Activated CD8-positive, alpha-beta memory T cell treated with anti-CD3 and anti-CD28 coated beads, Interleukin-2, amount 10 ng/mL, durations not matched to agents 7 days and 5 days (primary cell): ENCODE data around the gene PRKAR2A. TPM values are rescaled to one million over a fixed set of nuclear protein-coding genes. Genes with fewer than 3 reads are reported as not detected.

ENCODE experiments used
- ATAC-seq: fragments of 150-1000 bp; cut with Tn5 transposase; one replicate; pipeline ENCODE4 v1.10.0; 2021; ENCODE audit warnings: moderate library complexity
- CTCF ChIA-PET: fragments of 350-600 bp; sonication (Branson Sonifier 250); formaldehyde crosslinking; loops from one replicate; lab custom pipeline; 2021; ENCODE audit warnings: antibody characterized with exemption; lab: Charles Lee
- DNase-seq: peaks from one replicate; pipeline ENCODE4 v3.0.0-alpha.2; 2020
- H3K27ac Mint-ChIP-seq: one replicate; pipeline ENCODE4 v1.8.0; 2021; ENCODE audit warnings: mild to moderate bottlenecking, mixed read lengths
- H3K27me3 Mint-ChIP-seq: one replicate; pipeline ENCODE4 v1.8.0; 2021; ENCODE audit warnings: mixed read lengths
- H3K36me3 Mint-ChIP-seq: one replicate; pipeline ENCODE4 v1.8.0; 2021; ENCODE audit warnings: mild to moderate bottlenecking, mixed read lengths
- H3K4me1 Mint-ChIP-seq: one replicate; pipeline ENCODE4 v1.8.0; 2021; ENCODE audit warnings: mixed read lengths
- H3K4me3 Mint-ChIP-seq: one replicate; pipeline ENCODE4 v1.8.0; 2021; ENCODE audit warnings: mild to moderate bottlenecking, moderate library complexity, mixed read lengths
- H3K9me3 Mint-ChIP-seq: one replicate; pipeline ENCODE4 v1.8.0; 2022; ENCODE audit warnings: low read depth, mixed read lengths
- total RNA-seq, 2 experiments: library from RNA; stranded (reverse); gene quantifications; one replicate each; pipeline ENCODE4 v1.2.3, GENCODE V29; 2021

The PRKAR2A gene
- 10 to 100 TPM; 27.9 to 33.0 TPM for total RNA-seq

DNA sequence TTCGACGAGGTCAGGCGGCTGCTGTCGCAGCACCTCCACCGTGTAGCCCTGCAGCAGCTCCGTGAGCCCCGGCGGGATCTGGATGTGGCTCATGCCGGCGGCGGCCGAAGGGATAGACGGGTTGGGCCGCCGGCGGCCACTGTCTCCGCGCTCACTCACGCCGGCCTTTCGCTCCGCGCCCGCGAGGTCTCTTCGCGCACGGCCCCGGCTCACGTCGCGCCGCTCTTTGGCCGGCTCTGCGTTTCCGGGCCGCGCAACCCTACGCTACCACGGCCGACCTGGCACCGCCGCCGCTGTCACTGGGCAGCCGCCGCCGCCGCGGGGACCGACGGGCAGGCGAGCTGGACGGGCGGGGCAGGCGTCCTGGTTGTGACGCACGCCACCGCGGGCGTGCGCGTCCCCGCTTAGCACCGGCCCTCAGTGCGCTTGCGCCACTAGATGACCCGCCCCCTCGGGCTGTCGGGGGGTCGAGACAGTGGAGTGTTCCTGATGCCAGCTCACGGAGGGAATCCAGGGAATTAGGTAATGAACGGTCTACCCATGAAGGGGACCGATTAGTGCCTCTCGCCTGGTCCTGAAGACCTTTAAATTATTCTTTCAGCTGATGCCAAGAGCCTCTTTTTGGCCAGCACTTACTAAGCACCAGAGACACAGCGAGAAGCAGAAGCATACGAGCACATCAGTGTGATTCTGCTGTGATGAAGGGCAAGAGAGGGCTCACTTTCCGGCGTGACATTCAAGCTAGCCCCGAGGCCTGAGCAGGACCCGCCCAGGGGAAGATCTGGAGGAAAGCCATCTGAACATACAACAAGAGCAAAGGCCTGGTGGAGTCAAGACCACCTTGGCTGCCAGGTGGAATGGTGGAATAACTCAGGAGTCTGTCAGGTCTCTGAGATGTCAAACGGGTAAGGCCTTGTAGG lies at the start of gene PRKAR2A:
Gene PRKAR2A, minus strand, starts transcription at position 371 of the 920 bp plus-strand sequence. Its CDS starts 278 bp downstream, at position 93.
- no peaks in the 10 kb centered on the region for H3K9me3 Mint-ChIP-seq
- ATAC-seq (peak; percentile 87), DNase-seq (peak; percentile 86)
- H3K4me3 Mint-ChIP-seq: peak within 1 kb of the TSS; percentile 80
- peaks cover 27% of the 10 kb centered on the region for H3K4me1 Mint-ChIP-seq
- peaks cover 13% of the 10 kb centered on the region for H3K36me3 Mint-ChIP-seq
- CTCF ChIA-PET: interaction anchor here (0.9 to 2.6 kb wide), 9 partner anchors 12 to 112 kb away, joined by 3 to 12 read pairs (median 4); partner anchors contain the start of gene SLC25A20
- peak within 1 kb of the TSS; percentile 77 for H3K27ac Mint-ChIP-seq
- H3K27me3 Mint-ChIP-seq: no peaks in the 10 kb centered on the region

GRCh38 chr3:48896936-48897335 lies 49.3 kb upstream of the PRKAR2A start:
- Mint-ChIP-seq H3K27ac (no peak overlapping the region), H3K4me3 (peak overlapping the region; percentile 86), H3K36me3 (peaks cover 5% of the 10 kb centered on the region), H3K4me1 (peaks cover 39% of the 10 kb centered on the region), H3K27me3 (no peaks in the 10 kb centered on the region), H3K9me3 (no peaks in the 10 kb centered on the region)
- DNase-seq (no peak), ATAC-seq (no peak)
- CTCF ChIA-PET: interaction anchor here (1.0 to 3.3 kb wide), 5 partner anchors 12 to 157 kb away, joined by 4 to 31 read pairs (median 7); partner anchors contain the start of genes ARIH2 and WDR6

GRCh38 chr3:48894516-48894915 lies 46.8 kb upstream of the PRKAR2A start:
- Mint-ChIP-seq H3K27me3 (no peaks in the 10 kb centered on the region), H3K4me1 (peaks cover 32% of the 10 kb centered on the region), H3K36me3 (peaks cover 10% of the 10 kb centered on the region), H3K4me3 (no peak overlapping the region), H3K27ac (no peak overlapping the region), H3K9me3 (no peaks in the 10 kb centered on the region)
- CTCF ChIA-PET: no interaction called here
- DNase-seq (no peak), ATAC-seq (no peak)

DNA sequence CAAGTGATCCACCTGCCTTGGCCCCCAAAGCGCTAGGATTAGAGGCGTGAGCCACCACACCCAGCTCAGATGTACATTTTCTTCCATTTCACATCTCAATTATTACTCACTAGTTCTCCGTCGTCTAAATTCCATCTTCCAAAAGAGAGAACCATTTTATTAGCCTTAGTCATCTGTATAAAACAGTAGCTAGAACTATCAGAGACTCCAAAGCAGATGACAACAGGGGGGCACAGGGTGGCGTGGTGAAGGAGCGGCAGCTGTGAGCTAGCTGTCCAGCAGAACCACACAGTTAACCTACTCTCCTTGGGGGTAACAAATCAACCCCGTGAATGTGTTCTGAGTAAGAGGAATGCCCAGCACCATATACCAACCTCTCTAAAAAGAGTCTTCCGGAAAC lies 43.9 kb upstream of the PRKAR2A start:
- no peak overlapping the region for H3K27ac Mint-ChIP-seq
- DNase-seq (no peak), ATAC-seq (no peak)
- H3K4me3 Mint-ChIP-seq: no peak overlapping the region
- peaks cover 11% of the 10 kb centered on the region for H3K4me1 Mint-ChIP-seq
- H3K36me3 Mint-ChIP-seq: peaks cover 11% of the 10 kb centered on the region
- no peaks in the 10 kb centered on the region for H3K27me3 Mint-ChIP-seq
- no peaks in the 10 kb centered on the region for H3K9me3 Mint-ChIP-seq
- CTCF ChIA-PET: interaction anchor here (0.6 kb wide), 1 partner anchor 47 kb away, joined by 3 read pairs; no protein-coding TSS in a partner anchor

DNA sequence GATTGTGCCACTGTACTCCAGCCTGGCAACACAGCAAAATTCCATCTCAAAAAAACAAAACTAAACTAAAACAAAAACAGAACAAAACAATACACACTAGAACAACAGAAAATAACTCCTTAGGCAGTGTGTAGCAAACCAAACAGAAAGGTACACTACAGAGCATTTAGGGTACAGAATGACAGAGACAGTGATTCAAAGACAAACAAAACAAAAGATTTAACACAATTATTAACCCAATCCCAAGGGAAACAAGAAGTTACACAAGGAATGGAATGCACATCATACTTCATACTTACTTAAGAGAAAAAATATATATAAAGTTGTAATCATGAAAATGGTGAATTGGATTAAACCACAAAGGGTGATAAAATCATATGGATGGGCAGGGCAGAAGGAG lies 38.1 kb upstream of the PRKAR2A start:
- H3K4me1 Mint-ChIP-seq: no peaks in the 10 kb centered on the region
- no peaks in the 10 kb centered on the region for H3K9me3 Mint-ChIP-seq
- H3K36me3 Mint-ChIP-seq: peaks cover 23% of the 10 kb centered on the region
- no peak overlapping the region for H3K4me3 Mint-ChIP-seq
- H3K27ac Mint-ChIP-seq: no peak overlapping the region
- ATAC-seq (no peak), DNase-seq (no peak)
- no peaks in the 10 kb centered on the region for H3K27me3 Mint-ChIP-seq
- CTCF ChIA-PET: no interaction called here

- ATAC-seq (no peak), DNase-seq (no peak)
- H3K9me3 Mint-ChIP-seq: no peaks in the 10 kb centered on the region
- H3K27ac Mint-ChIP-seq: no peak overlapping the region
- H3K4me3 Mint-ChIP-seq: no peak overlapping the region
- H3K36me3 Mint-ChIP-seq: peaks cover 24% of the 10 kb centered on the region
- CTCF ChIA-PET: no interaction called here
- H3K4me1 Mint-ChIP-seq: no peaks in the 10 kb centered on the region
- H3K27me3 Mint-ChIP-seq: no peaks in the 10 kb centered on the region
Measured at GRCh38 chr3:48881652-48882114, 34.0 kb upstream of the PRKAR2A start.

DNA sequence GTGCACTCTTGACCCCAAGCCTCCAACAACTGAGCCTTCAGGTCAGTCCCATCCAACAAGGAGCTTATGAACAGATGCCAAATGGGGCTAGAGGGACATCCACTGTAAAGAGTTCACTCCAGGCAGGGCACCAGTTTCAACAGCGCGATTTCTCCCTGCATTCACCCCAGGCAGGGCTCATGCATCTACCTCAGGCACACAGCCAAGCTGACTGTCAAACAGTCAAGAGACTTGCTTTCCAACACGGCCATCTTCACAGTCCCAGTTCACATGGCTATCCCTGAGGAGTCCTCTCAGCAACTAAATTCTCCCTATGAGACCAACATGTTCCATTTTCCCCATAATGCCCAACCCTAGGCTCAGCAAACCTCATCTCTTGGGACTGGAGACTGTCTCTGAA lies 33.3 kb upstream of the PRKAR2A start:
- Mint-ChIP-seq H3K4me1 (no peaks in the 10 kb centered on the region), H3K27ac (no peak overlapping the region), H3K36me3 (peaks cover 24% of the 10 kb centered on the region), H3K27me3 (no peaks in the 10 kb centered on the region), H3K9me3 (no peaks in the 10 kb centered on the region), H3K4me3 (no peak overlapping the region)
- no peak for ATAC-seq
- no peak for DNase-seq
- CTCF ChIA-PET: no interaction called here

DNA sequence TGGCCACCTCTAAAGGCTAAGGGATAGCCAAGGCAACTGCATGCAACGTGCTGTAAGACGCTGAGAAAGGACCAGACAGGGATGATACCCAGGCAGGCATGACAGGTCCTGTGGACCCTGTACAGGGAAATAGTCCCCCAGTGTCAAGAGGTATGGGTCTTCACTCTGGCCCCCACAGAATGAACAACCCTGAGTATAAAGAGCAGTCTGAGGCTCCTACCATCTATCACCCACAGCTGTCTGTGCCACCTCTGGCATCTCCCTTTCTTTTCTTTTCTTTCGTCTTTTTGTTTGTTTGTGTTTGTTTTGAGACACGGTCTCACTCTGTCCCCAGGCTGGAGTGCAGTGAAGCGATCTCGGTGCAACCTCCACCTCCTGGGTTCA lies 32.3 kb upstream of the PRKAR2A start:
- no peaks in the 10 kb centered on the region for H3K27me3 Mint-ChIP-seq
- no peak overlapping the region for H3K4me3 Mint-ChIP-seq
- no peak overlapping the region for H3K27ac Mint-ChIP-seq
- no peaks in the 10 kb centered on the region for H3K4me1 Mint-ChIP-seq
- no peak for DNase-seq
- no peaks in the 10 kb centered on the region for H3K9me3 Mint-ChIP-seq
- H3K36me3 Mint-ChIP-seq: peaks cover 17% of the 10 kb centered on the region
- CTCF ChIA-PET: no interaction called here
- no peak for ATAC-seq

- H3K4me3 Mint-ChIP-seq: no peak overlapping the region
- no peaks in the 10 kb centered on the region for H3K4me1 Mint-ChIP-seq
- H3K36me3 Mint-ChIP-seq: peaks cover 13% of the 10 kb centered on the region
- no peaks in the 10 kb centered on the region for H3K9me3 Mint-ChIP-seq
- no peaks in the 10 kb centered on the region for H3K27me3 Mint-ChIP-seq
- H3K27ac Mint-ChIP-seq: no peak overlapping the region
- no peak for ATAC-seq
- DNase-seq: no peak
- CTCF ChIA-PET: no interaction called here
Measured at GRCh38 chr3:48879307-48879993, 31.8 kb upstream of the PRKAR2A start.

GRCh38 chr3:48877671-48878070 lies 30.0 kb upstream of the PRKAR2A start:
- H3K4me1 Mint-ChIP-seq: no peaks in the 10 kb centered on the region
- H3K36me3 Mint-ChIP-seq: peaks cover 13% of the 10 kb centered on the region
- H3K9me3 Mint-ChIP-seq: no peaks in the 10 kb centered on the region
- ATAC-seq: no peak
- no peak overlapping the region for H3K4me3 Mint-ChIP-seq
- no peak overlapping the region for H3K27ac Mint-ChIP-seq
- no peaks in the 10 kb centered on the region for H3K27me3 Mint-ChIP-seq
- no peak for DNase-seq
- CTCF ChIA-PET: no interaction called here

DNA sequence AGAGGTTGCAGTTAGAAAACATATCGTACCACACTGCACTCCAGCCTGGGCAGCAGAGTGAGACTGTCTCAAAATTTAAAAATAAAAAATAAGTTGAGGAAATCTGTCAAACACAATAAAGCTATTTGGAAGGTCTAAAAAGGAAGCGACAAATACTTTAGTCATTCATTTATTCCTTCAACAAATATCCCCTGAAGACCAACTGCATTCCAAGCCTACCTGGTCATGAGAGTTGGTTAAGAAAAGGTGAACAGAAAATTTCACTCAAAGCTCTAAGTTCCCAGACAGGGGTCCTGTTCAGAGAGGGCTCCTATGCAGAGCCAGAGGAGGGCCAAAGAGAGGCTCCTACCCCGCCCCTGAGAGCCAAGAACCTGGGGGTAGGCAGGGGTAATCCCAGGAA lies 15.4 kb upstream of the PRKAR2A start:
- Mint-ChIP-seq H3K9me3 (no peaks in the 10 kb centered on the region), H3K4me3 (no peak overlapping the region), H3K27me3 (no peaks in the 10 kb centered on the region), H3K27ac (no peak overlapping the region), H3K4me1 (peaks cover 4% of the 10 kb centered on the region), H3K36me3 (peaks cover 14% of the 10 kb centered on the region)
- no peak for DNase-seq
- CTCF ChIA-PET: interaction anchor here (0.6 kb wide), 1 partner anchor 51 kb away, joined by 3 read pairs; no protein-coding TSS in a partner anchor
- ATAC-seq: no peak

GRCh38 chr3:48859206-48859605 lies 11.5 kb upstream of the PRKAR2A start:
- CTCF ChIA-PET: interaction anchor here (1.1 kb wide), 1 partner anchor 12 kb away, joined by 3 read pairs; no protein-coding TSS in a partner anchor
- ATAC-seq (no peak), DNase-seq (no peak)
- peaks cover 6% of the 10 kb centered on the region for H3K4me1 Mint-ChIP-seq
- no peak overlapping the region for H3K4me3 Mint-ChIP-seq
- H3K36me3 Mint-ChIP-seq: peaks cover 14% of the 10 kb centered on the region
- H3K27ac Mint-ChIP-seq: no peak overlapping the region
- H3K9me3 Mint-ChIP-seq: no peaks in the 10 kb centered on the region
- H3K27me3 Mint-ChIP-seq: no peaks in the 10 kb centered on the region

DNA sequence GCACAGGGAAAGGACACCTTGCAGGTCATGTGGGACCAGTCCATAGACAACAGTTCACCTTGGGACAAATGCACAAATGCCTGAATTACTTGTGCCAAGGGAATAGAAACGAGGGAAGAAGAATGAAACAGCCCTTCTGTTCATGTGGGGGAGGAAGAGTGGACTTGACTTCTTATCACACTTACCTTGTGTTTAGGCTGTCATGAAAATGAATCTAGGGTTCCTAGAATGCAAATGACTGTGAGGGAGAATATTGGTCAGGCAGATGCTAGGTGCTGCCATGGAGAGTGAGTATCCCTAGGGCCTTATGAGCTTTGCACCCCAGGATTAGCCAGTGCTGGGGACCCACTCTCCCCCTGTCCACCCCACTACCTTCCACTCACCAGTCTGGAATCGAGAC lies 11.0 kb upstream of the PRKAR2A start:
- Mint-ChIP-seq H3K27ac (no peak overlapping the region), H3K9me3 (no peaks in the 10 kb centered on the region), H3K4me1 (peaks cover 7% of the 10 kb centered on the region), H3K4me3 (no peak overlapping the region), H3K36me3 (peaks cover 18% of the 10 kb centered on the region), H3K27me3 (no peaks in the 10 kb centered on the region)
- ATAC-seq (no peak), DNase-seq (no peak)
- CTCF ChIA-PET: no interaction called here
